Neural progenitor cell (in vitro differentiated cells): ENCODE results near the gene ACKR2. TPM values are rescaled to one million over a fixed set of nuclear protein-coding genes. Genes with fewer than 3 reads are reported as not detected.

Experiments
- DNase-seq: peaks from one replicate; pipeline ENCODE4 v3.0.0-alpha.2; 2016; ENCODE audit warnings: low spot score
- H2AFZ ChIP-seq: fragments of 200-600 bp; sonication (generic); replicated peaks from 2 replicates; pipeline ENCODE4 v1.6.1; 2016; ENCODE audit warnings: antibody characterized with exemption
- H3F3A ChIP-seq: fragments of 200-600 bp; sonication (generic); 2 replicates; pipeline ENCODE4 v1.6.1; 2016; ENCODE audit warnings: antibody characterized with exemption, low read depth
- H3K27ac ChIP-seq: fragments of 200-600 bp; sonication (generic); 2 replicates; pipeline ENCODE4 v1.5.1; 2016; ENCODE audit warnings: mild to moderate bottlenecking
- H3K27me3 ChIP-seq: fragments of 200-600 bp; sonication (generic); 2 replicates; pipeline ENCODE4 v1.6.1; 2016; ENCODE audit warnings: mild to moderate bottlenecking, moderate library complexity
- H3K36me3 ChIP-seq: fragments of 200-600 bp; sonication (generic); 2 replicates; pipeline ENCODE4 v1.5.1; 2016
- H3K4me1 ChIP-seq: fragments of 200-600 bp; sonication (generic); 2 replicates; pipeline ENCODE4 v1.6.1; 2016; ENCODE audit warnings: mixed run types
- H3K4me2 ChIP-seq: fragments of 200-600 bp; sonication (generic); 2 replicates; pipeline ENCODE4 v1.6.1; 2016
- H3K4me3 ChIP-seq: fragments of 200-600 bp; sonication (generic); 2 replicates; pipeline ENCODE4 v1.5.1; 2016
- H3K79me2 ChIP-seq: fragments of 200-600 bp; sonication (generic); 2 replicates; pipeline ENCODE4 v1.6.1; 2016; ENCODE audit warnings: low read depth
- H3K9ac ChIP-seq: fragments of 200-600 bp; sonication (generic); 2 replicates; pipeline ENCODE4 v1.6.1; 2016
- H3K9me3 ChIP-seq: fragments of 200-600 bp; sonication (generic); 2 replicates; pipeline ENCODE4 v1.5.1; 2016; ENCODE audit warnings: low read depth
- H4K20me1 ChIP-seq: fragments of 200-600 bp; sonication (generic); 2 replicates; pipeline ENCODE4 v1.6.1; 2016; ENCODE audit warnings: low read depth
- H3K27ac Mint-ChIP-seq: 3 replicates; pipeline ENCODE4 v1.8.0; 2021; ENCODE audit warnings: mixed read lengths
- H3K27me3 Mint-ChIP-seq: 2 replicates; pipeline ENCODE4 v1.8.0; 2022; ENCODE audit warnings: low read depth, mild to moderate bottlenecking, inconsistent platforms, moderate library complexity, mixed read lengths; ENCODE audit not compliant: insufficient read depth
- H3K36me3 Mint-ChIP-seq: 3 replicates; pipeline ENCODE4 v1.8.0; 2021; ENCODE audit warnings: mixed read lengths
- H3K4me1 Mint-ChIP-seq: 3 replicates; pipeline ENCODE4 v1.8.0; 2021; ENCODE audit warnings: mixed read lengths
- H3K4me3 Mint-ChIP-seq: 3 replicates; pipeline ENCODE4 v1.8.0; 2021; ENCODE audit warnings: mild to moderate bottlenecking, moderate library complexity, mixed read lengths
- H3K9me3 Mint-ChIP-seq: 3 replicates; pipeline ENCODE4 v1.8.0; 2020; ENCODE audit warnings: mixed read lengths
- CTCF ChIP-seq: fragments of 200-600 bp; sonication (generic); IDR thresholded peaks from 2 replicates; pipeline ENCODE4 v1.5.1; 2017; ENCODE audit warnings: antibody characterized with exemption, mild to moderate bottlenecking
- EZH2 ChIP-seq: fragments of 200-600 bp; sonication (generic); IDR thresholded peaks from 2 replicates; pipeline ENCODE4 v1.6.1; 2017; ENCODE audit warnings: antibody characterized with exemption, mild to moderate bottlenecking, moderate library complexity
- EZH2phosphoT487 ChIP-seq: fragments of 200-600 bp; sonication (generic); IDR thresholded peaks from 2 replicates; pipeline ENCODE4 v1.6.1; 2017; ENCODE audit warnings: antibody characterized with exemption
- total RNA-seq: library from RNA; depleted of rRNA; stranded (reverse); fragments of >200 nt; gene quantifications from 2 replicates; pipeline ENCODE4 v1.2.3, GENCODE V29; 2015; ENCODE audit warnings: low replicate concordance

Gene ACKR2
- total RNA-seq, 1 donor from 2014 or later, result not detected

- H3K9ac ChIP-seq, result no peak overlapping the region
- H3F3A ChIP-seq, result peaks cover 20% of the 10 kb centered on the region
- no peak overlapping the region for H3K27ac ChIP-seq
- TF ChIP-seq CTCF (no peak), EZH2 (no peak), EZH2phosphoT487 (no peak)
- no peaks in the 10 kb centered on the region for H3K79me2 ChIP-seq
- H3K4me1 ChIP-seq, result peaks cover 30% of the 10 kb centered on the region
- no peak for DNase-seq
- Mint-ChIP-seq H3K36me3 (no peaks in the 10 kb centered on the region), H3K27me3 (no peaks in the 10 kb centered on the region), H3K4me3 (no peak overlapping the region), H3K4me1 (no peaks in the 10 kb centered on the region), H3K9me3 (peaks cover 2% of the 10 kb centered on the region), H3K27ac (no peak overlapping the region)
- no peak overlapping the region for H3K4me2 ChIP-seq
- H3K4me3 ChIP-seq, result no peak overlapping the region
- no peaks in the 10 kb centered on the region for H3K27me3 ChIP-seq
- no peaks in the 10 kb centered on the region for H4K20me1 ChIP-seq
- H3K9me3 ChIP-seq, result no peaks in the 10 kb centered on the region
- peak overlapping the region; percentile 50 for H2AFZ ChIP-seq
- H3K36me3 ChIP-seq, result no peaks in the 10 kb centered on the region
These were observed 85.7 kb downstream of the ACKR2 start for GRCh38 chr3:42894698-42895579.

GRCh38 chr3:42895580-42895868 lies 86.3 kb downstream of the ACKR2 start:
- Histone ChIP-seq H3K79me2 (no peaks in the 10 kb centered on the region), H2AFZ (peak overlapping the region; percentile 50), H3K4me2 (no peak overlapping the region), H3K27ac (no peak overlapping the region), H3K36me3 (no peaks in the 10 kb centered on the region), H3K4me3 (no peak overlapping the region), H3K9me3 (no peaks in the 10 kb centered on the region), H3K27me3 (no peaks in the 10 kb centered on the region), H3K4me1 (peaks cover 24% of the 10 kb centered on the region), H3K9ac (no peak overlapping the region), H4K20me1 (no peaks in the 10 kb centered on the region), H3F3A (peaks cover 14% of the 10 kb centered on the region)
- Mint-ChIP-seq H3K27ac (no peak overlapping the region), H3K4me1 (no peaks in the 10 kb centered on the region), H3K4me3 (no peak overlapping the region), H3K36me3 (no peaks in the 10 kb centered on the region), H3K27me3 (no peaks in the 10 kb centered on the region), H3K9me3 (peaks cover 2% of the 10 kb centered on the region)
- DNase-seq, result no peak
- TF ChIP-seq EZH2phosphoT487 (no peak), EZH2 (no peak), CTCF (no peak)

GRCh38 chr3:42898896-42899675 lies 89.8 kb downstream of the ACKR2 start:
- H3K4me2 ChIP-seq, result no peak overlapping the region
- H3K9me3 ChIP-seq, result no peaks in the 10 kb centered on the region
- no peak overlapping the region for H3K4me3 Mint-ChIP-seq
- no peaks in the 10 kb centered on the region for H3K36me3 ChIP-seq
- no peak for DNase-seq
- H2AFZ ChIP-seq, result no peak overlapping the region
- no peaks in the 10 kb centered on the region for H3K36me3 Mint-ChIP-seq
- H4K20me1 ChIP-seq, result no peaks in the 10 kb centered on the region
- no peak overlapping the region for H3K27ac ChIP-seq
- H3K27me3 Mint-ChIP-seq, result no peaks in the 10 kb centered on the region
- H3K27me3 ChIP-seq, result no peaks in the 10 kb centered on the region
- H3K79me2 ChIP-seq, result no peaks in the 10 kb centered on the region
- no peak overlapping the region for H3K27ac Mint-ChIP-seq
- no peak overlapping the region for H3K9ac ChIP-seq
- H3K9me3 Mint-ChIP-seq, result peaks cover 2% of the 10 kb centered on the region
- no peaks in the 10 kb centered on the region for H3K4me1 Mint-ChIP-seq
- no peak overlapping the region for H3K4me3 ChIP-seq
- TF ChIP-seq EZH2phosphoT487 (no peak), EZH2 (no peak), CTCF (no peak)
- H3F3A ChIP-seq, result no peaks in the 10 kb centered on the region
- H3K4me1 ChIP-seq, result peaks cover 9% of the 10 kb centered on the region
